ENCODE results near the gene VPREB3. TPM values are rescaled to one million over a fixed set of nuclear protein-coding genes. Genes with fewer than 3 reads are reported as not detected.

The VPREB3 gene
- polyA plus RNA-seq, 2 of the 4 experiments (the other 2 are of a cell fraction) = 0.41 to 0.52 TPM

GRCh38 chr22:23781511-23782183, 27.4 kb upstream of the VPREB3 start:
- FAIRE-seq (no peak), ATAC-seq (peak; percentile 67 to 74), DNase-seq (ENCODE audit: low read depth in 1 of 2, low spot score in 1 of 2) (peak; percentile 29 to 37)
- peaks cover 31% of the 10 kb centered on the region for H3K4me1 ChIP-seq
- H3K9me3 ChIP-seq = no peaks in the 10 kb centered on the region
- CTCF ChIA-PET = interaction anchor here (1.0 to 1.1 kb wide), 2 partner anchors 13 to 68 kb away, joined by 4 read pairs; no protein-coding TSS in a partner anchor
- POLR2A ChIA-PET = no interaction called here
- TF ChIP-seq MAX (IDR thresholded peaks at IDR 0.05) (peak; percentile 64), ESRRA (IDR thresholded peaks at IDR 0.05; ENCODE audit: borderline replicate concordance, low read length) (no peak)
- H3K4me3 ChIP-seq = no peak overlapping the region
- peak overlapping the region in 1 of 2 experiments; percentile 66; a peak in 4 of 6 replicates for H3K27ac ChIP-seq
- WGBS (ENCODE audit: missing lambda C conversion rate) = 39% methylated on average over 11 of the region's 14 CpGs
- peak overlapping the region; percentile 50 for H3K4me2 ChIP-seq

GRCh38 chr22:23781065-23781464, 26.8 kb upstream of the VPREB3 start:
- peak overlapping the region; percentile 50 for H3K4me2 ChIP-seq
- CTCF ChIA-PET = interaction anchor here (1.0 to 1.1 kb wide), 2 partner anchors 12 to 68 kb away, joined by 4 read pairs; no protein-coding TSS in a partner anchor
- H3K27ac ChIP-seq = peak overlapping the region in 1 of 2 experiments; percentile 66; a peak in 3 of 6 replicates
- no peak overlapping the region for H3K4me3 ChIP-seq
- no peak for TF ChIP-seq HMGXB4 (CRISPR knock-in tag; IDR thresholded peaks at IDR 0.05; ENCODE audit: borderline replicate concordance)
- no peak for TF ChIP-seq RCOR1 (IDR thresholded peaks at IDR 0.05; ENCODE audit: low read depth, low read length)
- TF ChIP-seq BCL3 (IDR thresholded peaks at IDR 0.05) = no peak
- TF ChIP-seq GATA3 (IDR thresholded peaks at IDR 0.05; ENCODE audit: borderline replicate concordance) = no peak
- TF ChIP-seq JUN (IDR thresholded peaks at IDR 0.05) = no peak
- TF ChIP-seq EP300 (IDR thresholded peaks at IDR 0.05) = no peak
- TF ChIP-seq HDAC2 (IDR thresholded peaks at IDR 0.05) = no peak
- TF ChIP-seq RARB (CRISPR knock-in tag; IDR thresholded peaks at IDR 0.05) = no peak
- TF ChIP-seq CBX2 (IDR thresholded peaks at IDR 0.05; ENCODE audit: borderline replicate concordance, low read depth) = no peak
- no peak for TF ChIP-seq SREBF2 (IDR thresholded peaks at IDR 0.05)
- TF ChIP-seq HES2 (IDR thresholded peaks at IDR 0.05) = no peak
- no peak for TF ChIP-seq FOXS1 (CRISPR knock-in tag; IDR thresholded peaks at IDR 0.05)
- DNase-seq (ENCODE audit: low read depth in 1 of 2, low spot score in 1 of 2) = no peak
- POLR2A ChIA-PET = no interaction called here
- H3K9me3 ChIP-seq = no peaks in the 10 kb centered on the region
- H3K4me1 ChIP-seq = peaks cover 27% of the 10 kb centered on the region
- 95% methylated on average over 3 of the region's 15 CpGs for WGBS (ENCODE audit: missing lambda C conversion rate)
- no peak for ATAC-seq
- FAIRE-seq = no peak

- ATAC-seq (no peak), FAIRE-seq (no peak), DNase-seq (ENCODE audit: low read depth in 1 of 2, low spot score in 1 of 2) (no peak)
- Histone ChIP-seq H3K9me3 (no peaks in the 10 kb centered on the region), H3K4me1 (peaks cover 27% of the 10 kb centered on the region), H3K4me3 (no peak overlapping the region), H3K4me2 (no peak overlapping the region), H3K27ac (no peak overlapping the region)
- WGBS (ENCODE audit: missing lambda C conversion rate) = 83% methylated on average over 14 of the region's 20 CpGs
- CTCF ChIA-PET = no interaction called here
- TF ChIP-seq FOSL2 (IDR thresholded peaks at IDR 0.05) (no peak), FOSL2 (CRISPR knock-in tag; IDR thresholded peaks at IDR 0.05) (no peak), E2F6 (IDR thresholded peaks at IDR 0.05; ENCODE audit: borderline replicate concordance, low read depth) (no peak), BHLHE40 (IDR thresholded peaks at IDR 0.05; ENCODE audit: low read depth, low read length) (no peak)
- POLR2A ChIA-PET = no interaction called here
Observed at GRCh38 chr22:23780146-23780748, 26.0 kb upstream of the VPREB3 start.
